Astrocyte (in vitro differentiated cells and primary cell): ENCODE results near the gene GPRC5D.

Experiments used
- EZH2 ChIP-seq: IDR thresholded peaks from 2 replicates; pipeline ENCODE4 v1.6.1; 2012; ENCODE audit warnings: mild to moderate bottlenecking, low read length, inconsistent platforms; ENCODE audit not compliant: insufficient read depth
- TF ChIP-seq, protein P1 (sequence below): IDR thresholded peaks from 2 replicates; pipeline ENCODE4 v1.5.1; 2011; ENCODE audit warnings: low read depth, mild to moderate bottlenecking, inconsistent platforms, low read length, moderate library complexity; ENCODE audit not compliant: insufficient read depth

DNA sequence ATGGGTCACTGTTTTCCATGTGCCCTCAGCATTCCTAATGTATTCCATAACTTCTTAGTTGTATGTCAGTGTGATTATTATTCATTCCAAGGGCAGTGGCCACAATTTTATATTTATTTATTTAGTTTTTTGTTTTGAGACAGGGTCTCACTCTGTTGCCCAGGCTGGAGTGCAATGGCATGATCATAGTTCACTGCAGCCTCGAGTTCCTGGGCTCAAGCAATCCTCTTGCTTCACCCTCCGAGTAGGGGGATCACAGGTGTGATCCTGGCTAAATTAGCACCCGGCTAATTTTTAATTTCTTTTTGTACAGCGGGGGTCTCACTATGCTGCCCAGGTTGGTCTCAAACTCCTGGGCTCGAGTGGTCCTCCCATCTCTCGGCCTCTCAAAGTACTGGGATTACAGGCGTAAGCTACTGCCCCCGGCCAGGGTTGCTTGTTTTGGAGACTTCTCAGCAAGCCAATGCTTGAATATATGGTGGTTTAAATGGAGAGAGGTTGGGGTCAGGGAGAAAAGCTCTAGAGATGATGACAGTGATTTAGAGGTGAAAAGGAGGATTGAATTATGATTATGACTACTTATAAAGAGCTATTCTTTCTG is 53.0 kb downstream of the GPRC5D start:
- TF ChIP-seq, protein P1, sequence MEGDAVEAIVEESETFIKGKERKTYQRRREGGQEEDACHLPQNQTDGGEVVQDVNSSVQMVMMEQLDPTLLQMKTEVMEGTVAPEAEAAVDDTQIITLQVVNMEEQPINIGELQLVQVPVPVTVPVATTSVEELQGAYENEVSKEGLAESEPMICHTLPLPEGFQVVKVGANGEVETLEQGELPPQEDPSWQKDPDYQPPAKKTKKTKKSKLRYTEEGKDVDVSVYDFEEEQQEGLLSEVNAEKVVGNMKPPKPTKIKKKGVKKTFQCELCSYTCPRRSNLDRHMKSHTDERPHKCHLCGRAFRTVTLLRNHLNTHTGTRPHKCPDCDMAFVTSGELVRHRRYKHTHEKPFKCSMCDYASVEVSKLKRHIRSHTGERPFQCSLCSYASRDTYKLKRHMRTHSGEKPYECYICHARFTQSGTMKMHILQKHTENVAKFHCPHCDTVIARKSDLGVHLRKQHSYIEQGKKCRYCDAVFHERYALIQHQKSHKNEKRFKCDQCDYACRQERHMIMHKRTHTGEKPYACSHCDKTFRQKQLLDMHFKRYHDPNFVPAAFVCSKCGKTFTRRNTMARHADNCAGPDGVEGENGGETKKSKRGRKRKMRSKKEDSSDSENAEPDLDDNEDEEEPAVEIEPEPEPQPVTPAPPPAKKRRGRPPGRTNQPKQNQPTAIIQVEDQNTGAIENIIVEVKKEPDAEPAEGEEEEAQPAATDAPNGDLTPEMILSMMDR = no peak
- no peak for TF ChIP-seq EZH2
